GM19395 (cell line): ENCODE results near the gene STYK1.
"Not testable (repeated sequence)": the region's sequence is repeated elsewhere in the genome, so short reads cannot be mapped to it uniquely, and the experiment has no call there.

Experiments
- ATAC-seq: cut with Tn5 transposase; IDR thresholded peaks from one replicate; pipeline ENCODE4 v1.9.1; 2021; ENCODE audit warnings: mild to moderate bottlenecking, moderate library complexity; ENCODE audit not compliant: unreplicated experiment

The STYK1 gene

DNA sequence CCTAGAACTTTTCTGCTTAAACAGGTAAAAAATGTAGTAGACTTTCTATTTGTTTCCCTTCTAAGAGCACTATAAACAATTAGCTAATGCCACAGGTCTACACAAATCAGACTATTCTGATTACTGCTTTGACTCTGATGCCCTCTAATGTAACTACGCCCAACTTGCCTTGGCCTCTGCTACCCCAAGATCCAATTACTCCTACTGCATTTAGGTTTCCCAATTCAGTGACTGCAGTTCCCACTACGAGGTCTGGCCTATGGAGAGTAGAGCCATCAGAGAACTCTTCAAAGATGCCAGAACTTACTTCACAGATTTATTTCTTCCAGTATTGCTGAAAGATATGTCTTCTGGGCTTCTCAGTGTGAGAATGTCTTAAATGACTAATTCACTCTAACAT is 15.3 kb upstream of the STYK1 start:
- no peak for ATAC-seq

DNA sequence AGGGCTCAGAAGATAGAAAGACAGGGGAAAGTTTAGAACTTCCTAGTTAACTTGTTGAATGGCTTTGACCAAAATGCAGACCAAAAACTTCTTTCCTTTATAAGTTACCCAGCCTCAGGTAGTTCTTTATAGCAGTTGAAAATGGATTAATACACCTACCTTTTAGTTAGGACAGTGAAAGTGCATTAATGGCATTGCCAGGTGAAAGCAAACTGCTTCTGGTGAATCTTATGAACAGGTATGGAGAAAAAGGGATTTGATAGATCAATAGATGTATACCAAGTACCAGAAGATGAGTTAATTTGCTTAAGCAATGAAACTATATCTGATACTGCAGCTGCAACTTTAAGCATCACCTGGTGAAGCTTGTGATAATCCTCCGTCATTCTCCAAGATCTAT is 14.2 kb upstream of the STYK1 start:
- no peak for ATAC-seq

DNA sequence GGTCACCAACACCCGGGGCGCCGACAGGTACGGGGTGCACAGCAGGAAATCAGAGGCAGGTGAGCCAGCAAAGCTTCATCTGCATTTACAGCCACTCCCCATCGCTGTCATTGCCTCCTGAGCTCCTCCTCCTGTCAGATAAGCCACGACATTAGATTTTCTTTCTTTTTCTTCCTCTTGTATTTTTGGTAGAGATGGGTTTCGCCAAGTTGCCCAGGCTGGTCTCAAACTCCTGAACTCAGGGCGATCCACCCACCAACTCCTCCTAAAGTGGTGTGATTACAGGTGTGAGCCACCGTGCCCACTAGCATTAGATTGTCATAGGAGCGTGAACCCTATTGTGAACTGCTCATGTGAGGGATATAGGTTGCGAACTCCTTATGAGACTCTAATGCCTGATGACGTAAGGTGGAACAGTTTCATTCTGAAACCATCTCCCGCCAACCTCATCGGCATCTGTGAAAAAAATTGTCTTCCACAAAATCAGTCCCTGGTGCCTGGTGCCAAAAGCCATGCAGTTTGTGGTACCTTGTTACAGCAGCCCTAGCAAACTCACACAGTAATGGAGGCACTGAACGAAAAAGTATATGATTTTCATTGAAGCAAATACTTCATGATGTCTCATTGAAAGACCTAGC is 1.5 kb downstream of the STYK1 start:
- no peak for ATAC-seq

DNA sequence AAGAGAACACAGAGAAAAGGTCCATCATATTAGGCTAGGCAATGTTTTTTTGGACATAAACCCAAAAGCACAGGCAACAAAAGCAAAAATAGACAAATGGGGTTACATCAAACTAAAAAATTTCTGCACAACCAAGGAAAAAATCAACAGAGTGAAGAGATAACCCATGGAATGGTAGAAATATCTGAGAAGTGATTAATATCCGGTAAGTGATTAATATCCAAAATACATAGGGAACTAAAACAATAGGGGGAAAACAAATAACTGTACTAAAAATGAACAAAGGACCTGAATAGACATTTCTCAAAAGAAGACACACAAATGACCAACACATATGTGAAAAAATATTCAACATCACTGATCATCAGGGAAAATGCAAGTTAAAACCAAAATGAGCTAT is 4.3 kb downstream of the STYK1 start:
- no peak for ATAC-seq

DNA sequence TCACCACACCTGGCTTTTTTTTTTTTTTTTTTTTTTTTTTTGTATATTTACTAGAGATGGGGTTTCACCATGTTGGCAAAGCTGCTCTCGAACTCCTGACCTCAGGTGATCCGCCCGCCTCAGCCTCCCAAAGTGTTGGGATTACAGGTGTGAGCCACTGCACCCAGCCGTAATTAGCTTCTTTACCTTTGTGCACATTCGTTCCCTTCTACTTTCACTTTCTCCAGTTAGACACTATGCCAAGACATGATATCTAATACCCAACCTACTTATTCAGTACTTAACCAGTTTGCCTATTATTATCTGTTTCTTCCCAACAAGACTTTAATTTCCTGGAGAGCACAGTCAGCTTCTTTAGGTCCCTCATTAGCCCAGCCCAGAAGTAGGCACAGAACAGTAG is 5.3 kb downstream of the STYK1 start:
- ATAC-seq = no peak

DNA sequence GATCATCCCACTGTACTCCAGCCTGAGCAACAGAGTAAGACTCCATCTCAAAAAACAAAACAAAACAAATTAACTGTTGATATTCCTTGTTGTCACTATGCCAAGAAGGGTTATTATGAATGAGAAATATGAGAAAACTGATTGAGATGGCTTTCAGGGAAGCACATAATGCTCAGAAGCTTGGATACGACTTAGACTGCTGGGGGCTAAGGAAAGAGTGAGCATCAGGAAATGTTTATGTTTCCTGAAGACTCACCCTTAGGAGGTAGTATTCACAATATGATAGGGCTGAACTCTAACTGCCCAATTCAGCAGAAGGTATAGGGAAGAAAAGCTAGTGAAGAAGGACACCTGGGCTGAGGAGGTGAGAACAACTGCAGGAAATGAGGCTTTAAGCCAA is 6.3 kb downstream of the STYK1 start:
- no peak for ATAC-seq

DNA sequence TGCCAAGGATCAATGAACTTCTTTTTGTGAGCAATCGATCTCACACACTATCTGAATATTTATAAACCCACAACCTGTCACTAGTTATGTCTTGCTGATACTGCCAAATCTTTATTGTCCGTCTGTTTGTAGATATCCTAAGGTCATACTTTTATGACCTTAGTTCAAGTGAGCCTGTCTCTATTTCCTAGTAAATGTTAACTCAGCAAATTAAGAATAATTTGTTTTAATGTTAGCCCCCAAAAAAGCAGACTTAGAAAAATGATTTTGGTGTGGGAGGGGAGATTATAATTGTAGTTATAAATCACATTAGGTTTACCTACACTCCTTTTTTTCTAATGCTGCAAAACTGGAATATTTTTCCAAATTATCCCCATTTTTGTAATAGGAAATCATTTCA is 9.4 kb downstream of the STYK1 start:
- ATAC-seq = no peak

DNA sequence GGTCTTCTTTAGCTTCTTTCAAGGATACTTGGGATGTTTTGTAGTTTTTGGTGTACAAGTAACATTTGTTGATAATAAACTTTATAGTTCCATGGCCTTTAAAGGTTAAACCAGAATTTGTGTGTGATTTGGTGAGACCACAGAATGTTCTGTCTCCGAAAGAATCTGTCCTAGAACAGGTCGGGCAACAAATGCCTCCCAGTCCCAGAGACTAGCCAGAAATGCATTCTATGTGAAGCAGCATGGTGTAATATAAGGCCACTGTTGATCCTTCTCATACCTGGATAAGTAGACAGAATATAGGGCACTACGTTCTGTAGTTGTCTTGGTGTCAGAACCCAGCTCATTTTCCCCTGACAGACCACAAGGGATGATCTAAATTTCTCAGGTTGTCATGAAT is 10.0 kb downstream of the STYK1 start:
- ATAC-seq = no peak

DNA sequence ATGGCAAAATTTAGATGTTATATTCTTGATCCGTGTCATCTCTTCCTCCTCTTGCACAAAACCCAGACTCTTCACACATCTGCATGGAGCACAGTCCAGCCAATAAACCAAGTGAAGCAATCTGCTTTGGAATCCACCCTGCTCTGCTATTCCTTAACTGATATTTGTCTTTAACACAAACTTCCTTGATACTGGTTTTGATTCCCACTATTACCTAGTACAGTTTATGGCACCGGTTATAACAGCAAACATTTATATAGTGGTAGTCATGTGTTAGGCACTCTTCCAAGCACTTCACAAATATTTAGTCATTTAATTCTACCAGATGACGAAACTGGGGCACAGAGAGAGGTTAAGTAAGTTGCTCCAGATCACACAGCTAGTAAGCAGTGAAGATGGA is 12.5 kb downstream of the STYK1 start:
- no peak for ATAC-seq

DNA sequence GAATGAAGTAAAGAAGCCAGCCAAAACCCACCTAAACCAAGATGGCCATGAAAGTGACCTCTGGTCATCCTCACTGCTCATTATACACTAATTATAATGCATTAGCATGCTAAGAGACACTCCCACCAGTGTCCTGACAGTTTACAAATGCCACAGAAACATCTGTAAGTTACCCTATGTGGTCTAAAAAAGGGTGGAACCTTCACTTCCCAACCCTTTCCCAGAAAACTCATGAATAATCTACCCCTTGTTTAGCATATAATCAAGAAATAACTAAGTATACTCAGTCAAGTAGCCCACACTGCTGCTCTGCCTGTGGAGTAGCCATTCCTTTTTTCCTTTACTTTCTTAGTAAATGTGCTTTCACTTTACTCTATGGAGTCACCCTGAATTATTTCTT is 19.8 kb downstream of the STYK1 start:
- no peak for ATAC-seq

DNA sequence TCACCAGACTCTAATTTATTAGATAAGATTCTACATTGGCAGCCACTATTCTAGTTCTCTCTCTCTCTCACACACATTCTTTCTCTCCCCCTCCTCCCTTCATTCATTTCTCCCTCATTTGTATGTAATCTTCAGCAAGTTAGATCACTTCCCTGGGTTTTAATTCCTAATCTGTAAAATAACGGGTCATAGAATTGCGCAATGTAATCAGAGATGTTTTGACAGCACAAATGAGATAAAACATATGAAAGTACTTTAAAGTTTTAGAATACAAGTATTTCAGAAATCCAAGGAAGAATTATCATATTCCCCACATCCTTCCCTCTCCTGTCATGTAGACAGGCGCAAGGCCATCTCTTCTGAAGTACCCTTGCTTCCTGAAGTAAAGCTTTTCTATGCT is 21.7 kb downstream of the STYK1 start:
- no peak for ATAC-seq

DNA sequence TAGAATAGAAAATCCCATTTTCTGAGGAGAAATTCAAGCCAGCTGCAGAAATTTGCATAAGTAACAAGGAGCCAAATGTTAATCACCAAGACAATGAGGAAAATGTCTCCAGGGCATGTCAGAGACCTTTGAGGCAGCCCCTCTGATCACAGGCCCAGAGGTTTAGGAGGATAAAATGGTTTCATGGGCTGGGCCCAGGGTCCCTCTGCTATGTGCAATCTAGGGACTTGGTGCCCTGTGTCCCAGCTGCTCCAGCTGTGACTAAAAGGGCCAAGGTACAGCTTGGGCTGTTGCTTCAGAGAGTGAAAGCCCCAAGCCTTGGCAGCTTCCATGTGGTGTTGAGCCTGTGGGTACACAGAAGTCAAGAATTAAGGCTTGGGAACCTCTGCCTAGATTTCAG is 27.3 kb downstream of the STYK1 start:
- not testable (repeated sequence) for ATAC-seq

DNA sequence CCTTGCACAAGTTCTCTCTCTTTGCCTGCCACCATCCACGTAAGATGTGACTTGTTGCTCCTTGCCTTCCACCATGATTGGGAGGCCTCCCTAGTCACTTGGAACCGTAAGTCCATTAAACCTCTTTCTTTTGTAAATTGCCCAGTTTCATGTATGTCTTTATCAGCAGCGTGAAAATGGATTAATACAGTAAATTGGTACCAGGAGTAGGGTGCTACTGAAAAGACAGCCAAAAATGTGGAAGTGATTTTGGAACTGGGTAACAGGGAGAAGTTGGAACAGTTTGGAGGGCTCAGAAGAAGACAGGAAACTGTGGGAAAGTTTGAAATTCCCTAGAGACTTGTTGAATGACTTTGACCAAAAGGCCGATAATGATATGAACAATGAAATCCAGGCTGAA is 27.9 kb downstream of the STYK1 start:
- ATAC-seq = no peak

DNA sequence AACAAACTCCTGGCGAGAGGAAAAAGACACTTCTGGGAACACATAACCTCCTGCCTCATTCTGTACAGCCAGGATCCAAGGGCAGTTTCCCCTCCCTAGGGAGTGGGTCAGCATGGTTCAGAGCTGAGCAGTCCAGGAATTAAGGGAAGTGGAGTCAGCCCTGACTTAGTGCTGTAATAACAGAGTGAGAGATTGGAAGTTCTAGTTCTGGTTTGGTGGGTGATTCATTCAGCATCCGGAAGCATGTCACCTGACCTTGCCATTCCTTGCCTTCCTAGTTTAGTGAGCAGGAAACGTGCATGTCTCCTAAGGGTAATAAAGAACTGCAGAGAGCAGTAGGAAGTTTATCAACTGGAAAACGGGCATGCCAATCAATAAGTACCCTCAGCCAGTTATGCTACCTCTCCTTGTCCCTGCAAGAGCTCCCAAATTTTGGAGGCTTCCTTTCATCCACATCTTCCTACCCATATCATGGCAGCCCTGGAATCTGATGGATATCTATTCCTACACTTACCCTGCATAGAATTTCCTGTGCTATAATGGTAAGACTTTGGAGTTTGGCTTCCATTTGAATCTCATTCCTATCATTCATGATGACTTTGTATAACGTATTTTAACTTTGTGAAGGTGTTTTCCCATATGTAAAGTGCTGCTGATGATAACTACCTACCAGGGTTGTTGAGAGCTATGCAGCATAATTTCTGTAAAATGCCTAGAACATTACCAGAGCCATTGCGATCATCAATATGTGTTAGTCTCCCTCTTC is 31.9 kb downstream of the STYK1 start:
- ATAC-seq = no peak

DNA sequence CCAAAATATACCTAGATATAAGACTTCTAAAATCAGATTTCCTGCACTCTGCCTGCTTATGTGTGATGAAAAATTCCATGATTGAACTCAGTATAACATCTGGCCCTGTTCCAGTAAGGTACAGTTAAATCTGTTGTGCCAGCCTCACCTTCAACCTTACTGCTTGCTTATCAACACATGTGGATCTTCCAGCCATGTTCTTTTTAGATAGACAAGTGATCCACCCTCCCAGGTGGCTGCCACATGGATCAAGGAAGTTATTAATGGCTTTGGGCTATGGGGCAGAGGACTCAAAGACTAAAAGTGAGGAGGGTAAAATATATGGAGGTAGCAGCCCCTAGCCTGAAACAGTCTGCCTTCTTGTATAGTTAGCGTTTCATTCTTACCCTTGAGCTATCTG is 35.1 kb downstream of the STYK1 start:
- no peak for ATAC-seq

DNA sequence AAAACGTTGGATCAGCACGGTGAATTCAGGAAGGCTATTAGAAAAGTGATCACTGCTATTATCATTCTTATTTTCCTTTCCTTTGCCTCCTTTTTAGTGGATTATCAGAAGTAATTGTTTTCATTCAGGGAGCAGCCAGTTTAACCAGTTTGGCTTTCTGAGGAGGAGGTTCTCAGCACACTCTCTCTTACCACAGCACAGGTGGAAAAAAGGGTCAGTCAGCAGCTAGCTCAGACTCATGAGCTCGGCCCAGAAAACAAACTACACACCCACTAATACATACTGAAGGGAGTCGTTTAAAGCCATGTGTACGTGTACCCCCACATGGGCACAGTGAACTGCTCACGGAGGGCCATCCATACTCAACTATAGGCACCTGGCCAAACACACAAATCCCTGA is 37.2 kb downstream of the STYK1 start:
- ATAC-seq = no peak

DNA sequence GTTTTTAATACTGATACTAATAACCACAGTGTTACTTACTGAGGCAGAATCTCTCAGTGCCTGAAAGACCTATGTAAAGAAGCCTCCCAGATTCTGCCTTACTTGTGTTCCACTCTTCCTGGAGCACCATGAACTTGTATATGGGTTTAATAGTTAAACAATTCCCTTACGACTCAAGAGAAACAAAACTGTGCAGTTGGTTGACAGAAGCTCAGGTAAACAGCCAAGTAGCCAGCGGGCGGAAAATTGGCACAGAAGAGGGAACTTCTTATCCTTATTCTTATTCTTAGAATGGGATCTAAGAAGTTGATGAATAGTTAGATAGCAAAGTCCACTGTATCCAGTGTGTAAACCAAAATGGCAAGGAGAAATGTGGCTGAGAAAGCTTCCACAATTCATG is 37.7 kb downstream of the STYK1 start:
- no peak for ATAC-seq

DNA sequence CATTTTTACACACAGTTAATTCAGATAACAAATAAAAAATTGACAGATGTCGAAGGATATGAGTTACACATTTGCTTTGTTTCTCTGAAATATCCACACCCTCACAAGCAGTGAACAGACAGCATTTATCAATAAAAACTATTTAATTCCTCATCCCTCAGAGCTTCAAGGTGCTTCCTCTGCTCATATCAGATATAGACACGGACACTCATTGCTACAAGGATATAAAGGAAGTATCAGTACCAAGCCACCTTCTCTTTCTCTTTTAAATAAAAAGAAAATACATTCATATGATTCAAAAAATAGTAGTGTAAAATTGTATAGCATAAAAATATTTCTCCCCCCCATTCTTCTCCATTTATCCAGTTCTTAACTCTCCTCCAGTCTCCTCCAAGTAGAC is 38.5 kb downstream of the STYK1 start:
- ATAC-seq = no peak

DNA sequence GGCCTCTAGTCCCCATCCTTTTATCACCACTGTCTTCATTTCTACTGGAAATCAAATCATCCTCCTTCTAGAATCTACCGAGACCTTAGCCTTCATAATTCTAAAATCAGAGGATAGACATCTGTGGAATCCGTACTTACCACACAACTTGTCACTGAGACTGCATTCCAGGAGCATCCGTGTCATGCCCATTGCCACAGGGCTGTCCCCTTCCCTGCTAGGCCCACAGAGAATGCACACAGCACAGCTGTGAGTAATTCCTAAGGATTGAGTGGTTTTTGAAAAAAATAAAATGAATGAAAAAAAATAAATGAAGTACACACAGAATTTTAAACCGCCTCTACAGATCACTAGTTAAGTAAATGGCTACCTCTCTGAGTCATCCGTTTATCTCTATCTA is 39.4 kb downstream of the STYK1 start:
- ATAC-seq = no peak

DNA sequence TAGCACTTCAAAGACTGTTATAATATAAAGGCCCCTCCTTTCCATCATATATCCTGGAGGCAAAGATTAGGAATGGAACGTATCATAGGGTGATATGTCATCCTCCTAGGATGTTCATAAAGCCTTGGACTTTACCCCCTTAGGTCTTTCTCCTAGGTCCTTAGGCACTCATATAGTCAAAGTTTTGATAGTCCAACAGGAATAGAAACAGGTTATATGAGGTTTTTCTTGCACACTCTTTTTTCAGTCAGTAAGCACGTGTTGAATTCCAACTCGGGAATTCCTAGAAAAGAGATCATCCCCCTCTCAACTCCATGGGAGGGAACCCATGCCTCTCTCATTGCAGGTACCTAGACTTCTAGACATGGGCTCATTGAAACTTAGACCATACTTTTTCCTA is 40.3 kb downstream of the STYK1 start:
- no peak for ATAC-seq

DNA sequence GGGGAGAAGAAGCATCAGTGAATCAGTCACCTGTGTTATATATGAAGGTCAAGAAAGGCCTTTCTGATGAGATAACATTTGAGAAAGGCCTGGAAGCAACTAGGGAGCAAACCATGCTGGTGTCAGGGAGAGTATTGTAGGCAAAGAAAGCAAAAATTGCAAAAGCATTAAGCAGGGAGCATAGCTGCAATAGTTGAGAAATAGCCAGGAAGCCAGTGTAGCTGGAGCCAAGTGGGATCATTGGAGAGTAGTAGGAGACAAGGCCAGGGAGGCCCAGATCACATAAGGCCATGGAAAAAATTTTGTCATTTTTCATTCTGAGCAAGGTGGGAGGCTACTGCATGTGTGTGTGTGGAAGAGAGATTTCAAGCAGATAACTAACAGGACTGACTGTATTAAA is 41.6 kb downstream of the STYK1 start:
- ATAC-seq = no peak

DNA sequence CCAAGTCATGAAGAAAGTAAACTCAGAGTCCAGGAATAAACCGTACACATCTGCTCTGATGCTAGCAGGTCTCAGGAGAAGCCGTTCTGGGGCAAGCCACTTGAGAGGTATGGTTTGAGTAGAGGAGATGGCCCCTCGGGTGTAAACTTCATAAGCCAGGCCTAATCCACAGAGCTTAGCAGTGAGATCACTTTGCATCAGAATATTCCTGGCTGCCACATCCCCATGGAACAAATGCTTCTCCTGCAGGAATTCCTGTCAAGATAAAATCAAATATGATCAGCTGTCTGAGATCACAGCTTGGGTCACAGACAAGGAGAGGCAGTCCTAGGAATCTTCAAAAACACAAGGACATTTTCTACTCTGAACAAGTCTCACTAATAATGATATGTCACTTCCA is 49.2 kb downstream of the STYK1 start:
- no peak for ATAC-seq

DNA sequence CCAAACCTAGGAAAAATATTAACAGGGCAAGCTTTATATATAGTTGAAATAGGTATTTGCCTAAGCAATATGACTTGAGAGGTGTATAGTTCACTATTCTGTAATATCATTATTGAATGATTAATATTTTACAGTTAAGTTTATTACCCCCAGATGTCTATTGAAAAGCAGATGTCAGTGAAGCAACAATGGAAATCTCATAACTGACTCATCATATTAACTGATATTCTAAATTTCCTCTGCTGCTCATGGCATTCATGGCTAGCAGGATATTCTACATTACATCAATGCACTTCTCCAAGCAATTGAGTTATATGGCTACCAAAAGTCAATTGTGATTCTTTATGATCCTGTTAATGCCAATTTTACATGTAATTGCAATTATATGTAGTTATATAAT is 50.7 kb downstream of the STYK1 start:
- ATAC-seq = no peak
